GM12878 (cell line): ENCODE results near the gene CWF19L1. TPM values are rescaled to one million over a fixed set of nuclear protein-coding genes. Genes with fewer than 3 reads are reported as not detected.

Experiments
- ATAC-seq: fragments of 200-7000 bp; cut with Tn5 transposase; 3 replicates; pipeline ENCODE4 v1.9.1; 2020; ENCODE audit warnings: mild to moderate bottlenecking, moderate library complexity
- BruUV-seq: library from RNA; stranded (reverse); fragments of 400-500 nt; replicated peaks from 2 replicates; lab custom pipeline; 2021; lab: Mats Ljungman, UMichigan
- CTCF ChIA-PET: fragments of 300-600 bp; sonication (Branson Sonifier 250); formaldehyde crosslinking; extraction: SDS; loops from one replicate; lab custom pipeline; 2021; ENCODE audit warnings: inconsistent platforms; lab: Yijun Ruan, JAX
- POLR2A ChIA-PET: fragments of 350-600 bp; formaldehyde crosslinking; extraction: SDS; loops from one replicate; lab custom pipeline; 2021; ENCODE audit warnings: inconsistent platforms; lab: Charles Lee
- RAD21 ChIA-PET: fragments of 300-600 bp; sonication (Branson Sonifier 250); formaldehyde crosslinking; loops from one replicate; lab custom pipeline; 2023; ENCODE audit warnings: antibody characterized with exemption; ENCODE audit not compliant: unreplicated experiment; lab: Charles Lee
- SMC1A ChIA-PET: fragments of 300-600 bp; sonication (Branson Sonifier 250); formaldehyde crosslinking; loops from one replicate; lab custom pipeline; 2023; ENCODE audit not compliant: unreplicated experiment, uncharacterized antibody; lab: Charles Lee
- DNase-seq: peaks from one replicate; pipeline ENCODE4 v3.0.0-alpha.2; 2011; ENCODE audit warnings: low read depth, low spot score
- FAIRE-seq: peaks from 3 replicates; lab custom pipeline; 2011; peaks lifted over from hg19 to GRCh38; lab: Jason Lieb, UNC
- H2AFZ ChIP-seq: 2 replicates; pipeline ENCODE4 v1.6.0; 2011; ENCODE audit warnings: low read depth, low read length, control low read depth; ENCODE audit not compliant: control insufficient read depth
- H3K27ac ChIP-seq: 2 replicates; pipeline ENCODE4 v1.5.1; 2011; ENCODE audit warnings: control low read depth; ENCODE audit not compliant: control insufficient read depth, insufficient read depth
- H3K27me3 ChIP-seq, 2 experiments: replicated peaks in 1 of 2; 2 replicates each; pipeline versions ENCODE4 v1.6.0 to v1.6.1; 2011; ENCODE audit warnings: low read length in 1 of 2; ENCODE audit not compliant: control insufficient read depth in 2 of 2, insufficient read depth in 2 of 2
- H3K36me3 ChIP-seq, 2 experiments: 2 replicates each; pipeline ENCODE4 v1.5.1; 2011; ENCODE audit warnings: low read length in 1 of 2; ENCODE audit not compliant: control insufficient read depth in 2 of 2, insufficient read depth in 2 of 2
- H3K4me1 ChIP-seq: 2 replicates; pipeline ENCODE4 v1.6.1; 2011; ENCODE audit warnings: mild to moderate bottlenecking, low read length, moderate library complexity, mixed read lengths; ENCODE audit not compliant: control insufficient read depth, insufficient read depth
- H3K4me2 ChIP-seq: 2 replicates; pipeline ENCODE4 v1.6.0; 2011; ENCODE audit warnings: control low read depth; ENCODE audit not compliant: control insufficient read depth, insufficient read depth
- H3K4me3 ChIP-seq: fragments of 200-600 bp; sonication (generic); 2 replicates; pipeline ENCODE4 v1.5.1; 2016
- H3K79me2 ChIP-seq: 2 replicates; pipeline ENCODE4 v1.6.0; 2011; ENCODE audit warnings: low read length; ENCODE audit not compliant: control insufficient read depth, insufficient read depth
- H3K9ac ChIP-seq: 2 replicates; pipeline ENCODE4 v1.8.0; 2011; ENCODE audit warnings: low read length, control low read depth, mixed read lengths; ENCODE audit not compliant: control insufficient read depth, insufficient read depth
- H3K9me3 ChIP-seq: replicated peaks from 3 replicates; pipeline ENCODE4 v1.5.1; 2011; ENCODE audit warnings: mild to moderate bottlenecking, low read length; ENCODE audit not compliant: control insufficient read depth, insufficient read depth
- H4K20me1 ChIP-seq: 2 replicates; pipeline ENCODE4 v1.6.0; 2011; ENCODE audit not compliant: control insufficient read depth, insufficient read depth
- ATF7 ChIP-seq: fragments of 450-650 bp; IDR thresholded peaks from 2 replicates; pipeline ENCODE4 v1.6.1; 2016; ENCODE audit warnings: low read depth, mild to moderate bottlenecking
- BCL11A ChIP-seq: IDR thresholded peaks from 2 replicates; pipeline ENCODE4 v1.6.1; 2011; ENCODE audit warnings: low read depth, low read length
- GABPA ChIP-seq: IDR thresholded peaks from 2 replicates; pipeline ENCODE4 v1.6.1; 2014; ENCODE audit warnings: antibody characterized with exemption, low read depth, mild to moderate bottlenecking, inconsistent platforms
- MYB ChIP-seq: fragments of 150-350 bp; IDR thresholded peaks from 2 replicates; pipeline ENCODE4 v1.6.1; 2014; ENCODE audit warnings: mild to moderate bottlenecking, low read depth, low read length, borderline replicate concordance
- NR2F1 ChIP-seq: fragments of 450-650 bp; conservative IDR thresholded peaks from 2 replicates; pipeline ENCODE4 v1.6.1; 2017; ENCODE audit warnings: mild to moderate bottlenecking
- STAT1 ChIP-seq: fragments of 450-650 bp; conservative IDR thresholded peaks from 2 replicates; pipeline ENCODE4 v1.6.1; 2014; ENCODE audit warnings: antibody characterized with exemption, mild to moderate bottlenecking
- TCF3 ChIP-seq: IDR thresholded peaks from 2 replicates; pipeline ENCODE4 v1.6.1; 2012; ENCODE audit warnings: low read depth, mild to moderate bottlenecking, low read length, borderline replicate concordance; ENCODE audit not compliant: insufficient read depth
- YBX1 ChIP-seq: fragments of 450-650 bp; IDR thresholded peaks from 2 replicates; pipeline ENCODE4 v1.6.1; 2016; ENCODE audit warnings: antibody characterized with exemption
- WGBS: methylation state at CpG from one replicate; pipeline ENCODE4 v1.1.6; 2016; ENCODE audit warnings: low lambda C conversion rate; ENCODE audit not compliant: insufficient replicate concordance, insufficient coverage; ENCODE audit errors: missing lambda C conversion rate; 5-methylcytosine and 5-hydroxymethylcytosine counted together
- in situ Hi-C: fragments of 300-500 bp; cut with MboI; formaldehyde crosslinking; loops from 9 replicates; pipeline ENCODE4 v1.14.3; 2018; ENCODE audit warnings: mixed read lengths
- intact Hi-C: fragments of 100-400 bp; cut with micrococcal nuclease; formaldehyde crosslinking; loops from one replicate; pipeline ENCODE4 v1.14.2; 2022; ENCODE audit not compliant: unreplicated experiment
- polyA plus RNA-seq, 11 experiments: library from polyadenylated mRNA; depleted of rRNA in 4 of 11; unstranded in 6 of 11; stranded (reverse) in 5 of 11; fragments of >200 nt; fragmentation: Nextera tagmentation in 4 of 11; fragmentation: Illumina TruSeq in 1 of 11; extraction: Ambion mirVana in 4 of 11; extraction: Trizol in 1 of 11; gene quantifications; 1 replicate in 1 of 11; 2 replicates in 10 of 11; pipeline versions ENCODE4 v1.2.1 to v1.2.3, GENCODE V29; 2011 to 2016; ENCODE audit warnings: inconsistent platforms in 2 of 11, missing spikeins in 2 of 11, low read depth in 1 of 11
- total RNA-seq, 4 experiments: library from RNA; depleted of rRNA in 3 of 4; stranded (reverse); fragments of >200 nt in 3 of 4; fragmentation: Illumina TruSeq in 1 of 4; extraction: Trizol in 1 of 4; gene quantifications; 2 replicates each; pipeline versions ENCODE4 v1.2.1 to v1.2.3, GENCODE V29; 2013 to 2021

Gene CWF19L1
- total and polyA plus RNA-seq, 10 of the 15 experiments (the other 5 are each of a cell fraction or from before 2014, with no cell fraction given): 30.2 to 51.7 (median 38.1) TPM

DNA sequence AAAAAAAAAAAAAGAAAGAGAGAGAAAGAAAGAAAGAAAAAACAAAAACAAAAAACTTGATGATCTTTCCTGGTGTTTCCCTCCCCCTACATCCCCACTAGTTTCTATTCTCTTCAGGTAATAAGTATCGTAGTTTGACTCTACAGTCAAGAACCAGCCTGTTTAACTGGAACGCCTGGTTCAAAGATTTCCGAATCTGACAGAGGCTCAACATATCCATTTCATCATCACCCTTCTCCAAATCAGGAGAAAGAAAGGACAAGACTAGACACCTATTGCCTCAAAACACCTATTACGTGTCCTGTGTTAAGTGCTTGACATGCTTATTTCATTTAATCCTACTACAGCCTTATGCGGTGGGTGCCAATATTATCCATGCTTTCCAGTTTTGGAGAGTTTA is 39.4 kb upstream of the CWF19L1 start:
- Histone ChIP-seq H3K4me1 (no peaks in the 10 kb centered on the region), H3K4me3 (no peak overlapping the region), H4K20me1 (no peaks in the 10 kb centered on the region), H3K9me3 (no peaks in the 10 kb centered on the region), H3K27ac (no peak overlapping the region), H3K36me3 (no peaks in the 10 kb centered on the region), H3K4me2 (no peak overlapping the region), H3K27me3 (peaks cover 0 to 4% of the 10 kb centered on the region in 2 experiments; a peak in 3 of 4 replicates), H2AFZ (no peak overlapping the region), H3K9ac (no peak overlapping the region), H3K79me2 (no peaks in the 10 kb centered on the region)
- TF ChIP-seq NR2F1: no peak
- no peak for TF ChIP-seq ATF7
- WGBS: 70% methylated on average over 5 of the region's 5 CpGs
- RAD21 ChIA-PET: no interaction called here
- DNase-seq (no peak), FAIRE-seq (no peak), ATAC-seq (no peak)
- in situ Hi-C loops: no loop called here
- intact Hi-C loops: no loop called here
- SMC1A ChIA-PET: interaction anchor here (1.1 kb wide), 1 partner anchor 20 kb away, joined by 4 read pairs; no protein-coding TSS in a partner anchor
- no TSS peak for BruUV-seq
- POLR2A ChIA-PET: no interaction called here
- CTCF ChIA-PET: no interaction called here

DNA sequence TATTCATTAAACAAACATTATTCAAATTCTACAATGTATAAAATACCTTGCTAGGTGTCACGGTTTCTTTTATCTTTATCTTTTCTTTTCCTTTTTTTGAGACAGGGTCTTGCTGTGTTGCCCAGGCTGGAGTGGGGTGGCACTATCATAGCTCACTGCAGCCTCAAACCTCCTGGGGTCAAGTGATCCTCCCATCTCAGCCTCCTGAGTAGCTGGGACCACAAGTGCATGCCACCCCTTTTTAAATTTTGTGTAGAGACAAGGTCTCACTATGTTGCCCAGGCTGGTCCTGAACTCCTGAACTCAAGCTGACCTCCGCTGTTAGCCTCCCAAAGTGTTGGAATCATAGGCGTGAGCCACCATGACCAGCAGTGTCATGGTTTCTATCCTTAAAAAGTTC is 37.0 kb upstream of the CWF19L1 start:
- no peak for DNase-seq
- POLR2A ChIA-PET: no interaction called here
- 53% methylated on average over 3 of the region's 3 CpGs for WGBS
- intact Hi-C loops (no loop called here), in situ Hi-C loops (no loop called here)
- H3K9me3 ChIP-seq: no peaks in the 10 kb centered on the region; the same call in 2 of the 3 replicates
- no peaks in the 10 kb centered on the region for H3K79me2 ChIP-seq
- no peak overlapping the region for H3K4me3 ChIP-seq
- H3K4me2 ChIP-seq: no peak overlapping the region
- H3K4me1 ChIP-seq: no peaks in the 10 kb centered on the region
- no peak overlapping the region for H3K27ac ChIP-seq
- no peaks in the 10 kb centered on the region for H4K20me1 ChIP-seq
- no peak overlapping the region for H3K9ac ChIP-seq
- no peak for FAIRE-seq
- H3K36me3 ChIP-seq: no peaks in the 10 kb centered on the region
- ATAC-seq: no peak
- H3K27me3 ChIP-seq: no peaks in the 10 kb centered on the region; a peak in 2 of 4 replicates
- no TSS peak for BruUV-seq
- H2AFZ ChIP-seq: no peak overlapping the region
- CTCF ChIA-PET: interaction anchor here (0.7 to 3.8 kb wide), 9 partner anchors 23 to 175 kb away, joined by 3 to 33 read pairs (median 4); no protein-coding TSS in a partner anchor
- RAD21 ChIA-PET: interaction anchor here (1.1 to 2.1 kb wide), 3 partner anchors 23 to 114 kb away, joined by 4 to 12 read pairs (median 4); no protein-coding TSS in a partner anchor
- SMC1A ChIA-PET: interaction anchor here (1.3 to 1.5 kb wide), 3 partner anchors 23 to 129 kb away, joined by 3 to 7 read pairs (median 7); no protein-coding TSS in a partner anchor
- TF ChIP-seq MYB (no peak), YBX1 (no peak), STAT1 (no peak), TCF3 (no peak), GABPA (no peak), BCL11A (no peak)
